GM23338 (cell line): ENCODE measurements around the gene ASPG.

Source experiments
- CREB1 ChIP-seq: fragments of 250-450 bp; sonication (Bioruptor Pico); IDR thresholded peaks from 2 replicates; pipeline ENCODE4 v1.5.0; 2020; ENCODE audit warnings: low read depth, mild to moderate bottlenecking, moderate library complexity
- CTCF ChIP-seq, 2 experiments: fragments of 200-600 bp in 1 of 2; sonication (generic) in 1 of 2; conservative IDR thresholded peaks; 2 replicates each; pipeline versions ENCODE4 v1.5.1 to v1.6.1; 2016 to 2017; ENCODE audit warnings: antibody characterized with exemption in 2 of 2, low read depth in 2 of 2, mild to moderate bottlenecking in 2 of 2, moderate library complexity in 1 of 2
- EZH2 ChIP-seq: fragments of 200-600 bp; sonication (generic); IDR thresholded peaks from one replicate; pipeline ENCODE4 v1.8.0; 2017; ENCODE audit warnings: antibody characterized with exemption, mild to moderate bottlenecking, low read depth; ENCODE audit not compliant: unreplicated experiment
- EZH2phosphoT487 ChIP-seq: fragments of 200-600 bp; sonication (generic); IDR thresholded peaks from one replicate; pipeline ENCODE4 v1.8.1; 2018; ENCODE audit warnings: antibody characterized with exemption; ENCODE audit not compliant: unreplicated experiment
- NANOG ChIP-seq: IDR thresholded peaks from 2 replicates; pipeline ENCODE4 v1.6.1; 2016; ENCODE audit warnings: antibody characterized with exemption, borderline replicate concordance
- POLR2AphosphoS5 ChIP-seq: IDR thresholded peaks from 2 replicates; pipeline ENCODE4 v1.6.1; 2016; ENCODE audit warnings: antibody characterized with exemption, low read depth
- REST ChIP-seq: IDR thresholded peaks from one replicate; pipeline ENCODE4 v1.6.1; 2018; ENCODE audit warnings: antibody characterized with exemption; ENCODE audit not compliant: unreplicated experiment
- STAT1 ChIP-seq: IDR thresholded peaks from one replicate; pipeline ENCODE4 v1.6.1; 2016; ENCODE audit warnings: antibody characterized with exemption; ENCODE audit not compliant: unreplicated experiment
- ZNF331 ChIP-seq: fragments of 250-450 bp; sonication (Bioruptor Pico); IDR thresholded peaks from 2 replicates; pipeline ENCODE4 v1.5.0; 2020; ENCODE audit warnings: low read depth, mild to moderate bottlenecking, moderate library complexity

GRCh38 chr14:104092931-104093365 is 7.4 kb downstream of the ASPG start:
- TF ChIP-seq EZH2 = no peak
- TF ChIP-seq CREB1 (CRISPR knock-in tag) = no peak
- no peak for TF ChIP-seq CTCF (conservative IDR thresholded peaks at IDR 0.05; ENCODE audit: low read depth in 2 of 2)
- no peak for TF ChIP-seq POLR2AphosphoS5
- no peak for TF ChIP-seq REST
- TF ChIP-seq EZH2phosphoT487 = no peak
- no peak for TF ChIP-seq STAT1
- no peak for TF ChIP-seq ZNF331 (CRISPR knock-in tag)
- TF ChIP-seq NANOG = no peak
